GM21825 (cell line): Measurements from ENCODE around the gene SKIC8.
"Not testable (repeated sequence)": the region's sequence is repeated elsewhere in the genome, so short reads cannot be mapped to it uniquely, and the experiment has no call there.

Experiments
- ATAC-seq: cut with Tn5 transposase; IDR thresholded peaks from one replicate; pipeline ENCODE4 v1.9.1; 2021; ENCODE audit warnings: mild to moderate bottlenecking, moderate library complexity; ENCODE audit not compliant: unreplicated experiment

Gene SKIC8

GRCh38 chr15:78259232-78259631 is 40.2 kb downstream of the SKIC8 start:
- no peak for ATAC-seq

- no peak for ATAC-seq
These were observed 41.7 kb downstream of the SKIC8 start for GRCh38 chr15:78257681-78258080.

GRCh38 chr15:78256044-78256437 is 43.4 kb downstream of the SKIC8 start:
- ATAC-seq, result no peak

- no peak for ATAC-seq
These were observed 43.9 kb downstream of the SKIC8 start for GRCh38 chr15:78255421-78256043.

- ATAC-seq, result no peak
These were observed 48.3 kb downstream of the SKIC8 start for GRCh38 chr15:78251136-78251535.

GRCh38 chr15:78249131-78249530 is 50.3 kb downstream of the SKIC8 start:
- no peak for ATAC-seq

GRCh38 chr15:78247911-78248310 is 51.5 kb downstream of the SKIC8 start:
- no peak for ATAC-seq

GRCh38 chr15:78245976-78246620 is 53.3 kb downstream of the SKIC8 start:
- ATAC-seq, result not testable (repeated sequence)

- not testable (repeated sequence) for ATAC-seq
These were observed 54.0 kb downstream of the SKIC8 start for GRCh38 chr15:78245392-78245791.

GRCh38 chr15:78244893-78245292 is 54.5 kb downstream of the SKIC8 start:
- ATAC-seq, result no peak

GRCh38 chr15:78244101-78244500 is 55.3 kb downstream of the SKIC8 start:
- no peak for ATAC-seq

- ATAC-seq, result no peak
These were observed 55.9 kb downstream of the SKIC8 start for GRCh38 chr15:78243491-78243941.

- ATAC-seq, result no peak
These were observed 56.4 kb downstream of the SKIC8 start for GRCh38 chr15:78243058-78243457.

- no peak for ATAC-seq
These were observed 57.3 kb downstream of the SKIC8 start for GRCh38 chr15:78242128-78242527.

- ATAC-seq, result no peak
These were observed 58.4 kb downstream of the SKIC8 start for GRCh38 chr15:78241017-78241416.

- ATAC-seq, result no peak
These were observed 59.6 kb downstream of the SKIC8 start for GRCh38 chr15:78239811-78240210.

- no peak for ATAC-seq
These were observed 62.3 kb downstream of the SKIC8 start for GRCh38 chr15:78237146-78237545.

GRCh38 chr15:78236491-78236890 is 62.9 kb downstream of the SKIC8 start:
- ATAC-seq, result no peak

GRCh38 chr15:78234515-78235040 is 64.8 kb downstream of the SKIC8 start, which contains the start of gene ACSBG1:
ACSBG1 (minus strand) TSS chr15:78234565; CDS start chr15:78234501, 64 bp downstream.
- ATAC-seq, result no peak

- ATAC-seq, result no peak
These were observed 65.9 kb downstream of the SKIC8 start for GRCh38 chr15:78233496-78233895.
